A673 (cell line): Measurements from ENCODE around the gene DNAJC10.

Source experiments
- CTCF ChIP-seq: fragments of 300-800, 200-600 bp; sonication (generic); conservative IDR thresholded peaks from 2 replicates; pipeline ENCODE4 v1.5.1; 2017; ENCODE audit warnings: low read depth, mild to moderate bottlenecking, antibody characterized with exemption, low read length, moderate library complexity, mixed read lengths
- EZH2 ChIP-seq: fragments of 200-600 bp; sonication (generic); IDR thresholded peaks from 2 replicates; pipeline ENCODE4 v1.6.1; 2017; ENCODE audit warnings: borderline replicate concordance, low read depth, mild to moderate bottlenecking, mixed read lengths, antibody characterized with exemption, low read length; ENCODE audit not compliant: poor library complexity, severe bottlenecking

- TF ChIP-seq CTCF (no peak), EZH2 (no peak)
Observed at GRCh38 chr2:182826064-182826463, 110.0 kb downstream of the DNAJC10 start.
